ENCODE data around the gene PEPD. TPM values are rescaled to one million over a fixed set of nuclear protein-coding genes. Genes with fewer than 3 reads are reported as not detected.

The PEPD gene
- total RNA-seq, 4 donors from 2014 or later: 116 to 1,166 (median 748) TPM

GRCh38 chr19:33467851-33468250 is 53.7 kb downstream of the PEPD start:
- no peaks in the 10 kb centered on the region for H3K4me1 ChIP-seq
- DNase-seq: peak in 2 of 3 donors; percentile 27
- H3K36me3 ChIP-seq: peaks cover 0 to 40% (median 0%) of the 10 kb centered on the region in 3 donors
- no peaks in the 10 kb centered on the region for H3K27me3 ChIP-seq
- no peaks in the 10 kb centered on the region for H3K9me3 ChIP-seq
- H3K4me3 ChIP-seq: no peak overlapping the region
- no peak for TF ChIP-seq CTCF (IDR thresholded peaks at IDR 0.05)
- no peak for TF ChIP-seq POLR2A (IDR thresholded peaks at IDR 0.05)
- no peak overlapping the region for H3K27ac ChIP-seq

DNA sequence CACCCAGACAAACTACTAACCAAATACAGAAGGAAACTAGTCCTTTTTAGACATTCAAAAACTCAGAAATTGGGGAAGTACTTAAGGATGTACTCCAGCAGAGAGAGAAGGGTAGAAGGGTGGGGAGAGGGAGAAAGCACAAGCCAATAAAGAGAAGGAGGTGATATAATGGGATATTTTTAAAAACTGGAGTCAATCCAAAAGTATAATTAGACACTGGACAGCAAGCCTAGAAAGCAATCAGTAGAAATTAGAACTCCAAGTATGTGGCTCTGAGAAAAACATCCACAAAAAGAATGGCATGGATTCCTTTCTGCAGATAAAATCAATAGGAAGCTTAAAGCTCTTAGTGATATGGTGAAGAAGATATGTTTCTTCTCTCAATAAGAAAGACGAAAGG is 55.8 kb downstream of the PEPD start:
- Histone ChIP-seq H3K4me3 (no peak overlapping the region), H3K4me1 (no peaks in the 10 kb centered on the region), H3K9me3 (no peaks in the 10 kb centered on the region), H3K27ac (no peak overlapping the region), H3K27me3 (no peaks in the 10 kb centered on the region), H3K36me3 (peaks cover 0 to 51% (median 0%) of the 10 kb centered on the region in 3 donors)
- DNase-seq: no peak
- TF ChIP-seq CTCF (IDR thresholded peaks at IDR 0.05) (no peak), POLR2A (IDR thresholded peaks at IDR 0.05) (no peak)

DNA sequence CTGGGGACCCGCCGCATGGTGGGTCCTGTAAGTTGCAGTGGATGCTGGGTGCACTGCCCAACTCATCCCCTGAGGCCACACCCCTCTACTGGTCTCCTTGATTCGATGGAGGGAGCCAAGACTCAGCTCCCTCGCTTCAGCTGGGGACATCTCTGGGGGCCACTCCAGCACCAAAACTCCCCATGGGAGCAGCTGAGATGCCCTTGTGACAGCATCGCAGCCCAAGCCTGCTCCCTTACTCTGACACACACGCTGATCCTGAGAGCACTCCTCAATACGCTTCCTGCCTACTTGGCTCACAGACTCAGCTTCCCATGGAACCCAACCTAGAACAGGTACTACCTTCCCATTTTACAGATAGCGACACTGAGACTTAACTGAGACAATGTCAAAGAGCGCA is 56.2 kb downstream of the PEPD start:
- no peak for DNase-seq

GRCh38 chr19:33464733-33465115 is 56.9 kb downstream of the PEPD start:
- no peak overlapping the region for H3K4me3 ChIP-seq
- peak in 1 of 3 donors; percentile 19 for DNase-seq
- H3K9me3 ChIP-seq: no peaks in the 10 kb centered on the region
- H3K27me3 ChIP-seq: no peaks in the 10 kb centered on the region
- no peak overlapping the region for H3K27ac ChIP-seq
- no peaks in the 10 kb centered on the region for H3K4me1 ChIP-seq
- TF ChIP-seq CTCF (IDR thresholded peaks at IDR 0.05) (no peak), POLR2A (IDR thresholded peaks at IDR 0.05) (no peak)
- H3K36me3 ChIP-seq: peaks cover 0 to 47% (median 0%) of the 10 kb centered on the region in 3 donors

More for the DNA sequence above, 56.2 kb downstream of the PEPD start:
- Histone ChIP-seq H3K4me3 (no peak overlapping the region), H3K36me3 (peaks cover 0 to 51% (median 0%) of the 10 kb centered on the region in 3 donors), H3K27ac (no peak overlapping the region), H3K27me3 (no peaks in the 10 kb centered on the region), H3K9me3 (no peaks in the 10 kb centered on the region), H3K4me1 (no peaks in the 10 kb centered on the region)
- TF ChIP-seq CTCF (IDR thresholded peaks at IDR 0.05) (no peak), POLR2A (IDR thresholded peaks at IDR 0.05) (no peak)

GRCh38 chr19:33464010-33464732 is 57.4 kb downstream of the PEPD start:
- no peaks in the 10 kb centered on the region for H3K9me3 ChIP-seq
- H3K27ac ChIP-seq: no peak overlapping the region
- TF ChIP-seq POLR2A (IDR thresholded peaks at IDR 0.05): no peak
- no peak for TF ChIP-seq CTCF (IDR thresholded peaks at IDR 0.05)
- peak in 1 of 3 donors; percentile 24 for DNase-seq
- H3K4me1 ChIP-seq: no peaks in the 10 kb centered on the region
- H3K4me3 ChIP-seq: no peak overlapping the region
- peaks cover 0 to 47% (median 0%) of the 10 kb centered on the region in 3 donors for H3K36me3 ChIP-seq
- no peaks in the 10 kb centered on the region for H3K27me3 ChIP-seq

Data from Peyer's patch (tissue), 4 donors.